HG03342 (cell line): Measurements from ENCODE around the gene PAQR7.
A peak's percentile ranks its signal among the peaks of the same experiment; 100 is the strongest.

ENCODE experiments used
- ATAC-seq: cut with Tn5 transposase; IDR thresholded peaks from one replicate; pipeline ENCODE4 v1.9.1; 2021; ENCODE audit warnings: mild to moderate bottlenecking, moderate library complexity; ENCODE audit not compliant: unreplicated experiment

Gene PAQR7

DNA sequence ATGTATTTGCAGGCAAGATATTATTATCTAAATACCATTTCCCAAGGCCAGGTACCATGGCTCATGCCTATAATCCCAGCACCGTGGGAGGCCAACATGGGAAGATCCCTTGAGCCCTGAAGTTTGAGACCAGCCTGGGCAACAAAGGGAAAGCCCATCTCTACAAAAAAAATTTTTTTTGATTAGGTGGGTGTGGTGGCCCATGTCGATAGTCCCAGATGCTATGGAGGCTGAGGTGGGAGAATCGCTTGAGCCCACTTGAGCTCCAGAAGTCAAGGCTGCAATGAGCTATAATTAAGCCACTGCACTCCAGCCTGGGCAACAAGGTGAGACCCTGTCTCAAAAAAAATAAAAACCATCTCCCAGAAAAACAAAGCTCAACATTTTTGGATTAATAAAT is 28.5 kb upstream of the PAQR7 start:
- ATAC-seq: no peak

DNA sequence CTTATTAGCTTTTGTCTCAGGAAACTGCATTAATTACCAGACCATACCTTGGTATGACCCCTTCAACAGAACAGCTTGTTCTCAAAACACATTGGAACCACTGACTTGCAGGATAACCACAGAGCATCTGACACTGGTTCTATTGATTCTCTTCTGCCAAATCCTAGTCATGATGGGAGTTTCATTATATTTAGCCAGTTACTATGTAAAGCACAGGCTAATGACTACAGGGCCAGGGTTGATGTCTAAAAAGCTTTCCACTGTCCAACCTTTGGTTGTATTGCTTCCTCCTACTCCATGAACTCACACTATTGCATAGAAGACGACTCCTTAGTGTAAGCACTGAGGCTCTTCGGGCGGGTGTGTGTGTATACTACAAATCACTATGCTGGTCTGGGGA is 27.0 kb upstream of the PAQR7 start:
- no peak for ATAC-seq

DNA sequence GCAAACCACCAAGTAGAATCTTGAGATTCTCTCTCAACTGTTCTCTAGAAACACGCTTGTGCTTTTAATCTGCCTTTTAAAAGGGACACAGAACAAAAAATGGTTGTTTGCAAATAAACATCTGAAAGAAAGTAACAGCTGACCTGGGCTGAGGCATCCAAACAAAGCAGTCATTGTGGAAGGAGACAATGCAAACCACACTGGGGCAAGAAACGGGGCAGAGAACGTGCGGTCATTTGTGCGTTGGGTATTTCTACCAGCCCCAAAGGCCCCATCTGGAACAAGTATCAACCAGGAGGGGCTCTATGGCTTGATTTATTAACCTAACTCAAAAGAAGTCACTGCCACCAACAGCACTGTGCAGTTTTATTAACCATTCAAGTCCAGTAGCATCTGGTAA is 24.7 kb upstream of the PAQR7 start:
- ATAC-seq: no peak

DNA sequence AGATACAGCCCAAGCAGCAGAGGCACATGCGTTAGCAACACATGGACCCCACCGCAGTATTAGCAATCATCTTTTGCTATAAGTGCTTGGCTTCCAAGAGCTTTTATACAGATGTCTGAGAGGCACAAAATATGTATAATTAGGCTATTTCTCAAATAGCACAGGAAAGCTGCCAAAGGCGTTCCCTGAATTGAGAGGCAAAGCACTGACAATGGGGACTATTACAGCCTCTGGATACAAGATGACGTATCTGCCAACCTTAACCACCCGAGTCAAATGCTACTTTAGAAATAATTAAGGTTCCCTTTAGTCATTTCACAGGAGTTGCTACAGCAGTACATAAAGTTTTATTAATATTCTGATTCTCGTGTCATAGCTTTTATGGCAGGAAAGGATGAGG is 24.3 kb upstream of the PAQR7 start:
- no peak for ATAC-seq

DNA sequence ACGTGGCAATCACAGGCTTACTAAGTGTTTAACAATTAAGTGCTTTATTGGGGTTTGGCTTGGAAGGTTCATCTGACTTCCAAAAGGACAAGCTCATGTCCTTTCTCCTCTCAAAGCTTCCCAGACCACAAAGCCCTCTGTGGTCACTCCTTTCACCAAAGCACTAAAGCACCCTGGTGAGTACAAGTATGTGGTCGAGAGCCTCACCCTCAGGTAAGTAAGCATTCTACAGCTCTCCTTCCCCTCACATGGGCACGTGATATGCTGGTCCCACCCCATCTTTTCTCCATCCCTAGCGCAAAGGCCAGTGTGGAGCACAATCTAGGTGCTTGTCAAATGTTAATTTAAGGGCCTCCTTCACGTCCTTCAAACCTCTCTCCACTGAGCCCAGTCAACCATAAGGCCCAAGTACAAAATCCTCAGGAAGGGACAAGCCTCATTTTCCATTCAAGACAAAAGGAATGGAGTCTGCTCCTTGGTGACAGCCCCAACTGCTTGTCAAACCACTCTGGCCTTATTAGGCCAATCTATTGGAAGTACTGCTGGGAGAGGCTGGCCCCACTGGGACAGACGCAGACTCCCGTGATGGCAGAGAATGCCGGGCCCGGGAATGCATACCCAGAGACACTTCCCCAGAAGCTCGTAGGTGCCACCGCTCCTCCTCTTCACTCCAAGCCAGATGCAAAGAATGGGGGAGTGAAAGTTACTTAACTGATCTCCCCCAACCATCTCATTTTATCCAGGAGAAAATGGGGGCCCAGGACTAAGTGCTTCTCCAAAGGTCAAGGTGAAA is 22.9 kb upstream of the PAQR7 start:
- no peak for ATAC-seq

DNA sequence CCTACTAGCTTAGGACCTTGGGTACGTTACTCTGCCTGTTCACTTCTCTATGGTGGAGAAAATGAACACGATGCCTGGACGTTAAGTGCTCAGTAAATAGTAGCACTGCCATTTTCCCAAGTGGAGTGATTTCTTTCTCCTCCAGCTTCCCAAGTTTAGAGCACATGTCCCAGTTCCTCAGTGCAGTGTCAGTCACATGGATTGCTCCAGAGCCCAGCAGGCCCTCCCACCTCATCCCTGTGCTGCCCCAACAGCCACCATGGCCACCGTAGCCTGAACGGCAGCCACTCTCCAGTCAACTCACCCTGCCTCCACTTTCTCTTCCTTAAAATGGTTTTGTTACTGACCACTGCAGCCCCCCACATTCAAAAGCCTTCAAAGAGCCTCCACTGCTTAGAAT is 22.2 kb upstream of the PAQR7 start:
- no peak for ATAC-seq

DNA sequence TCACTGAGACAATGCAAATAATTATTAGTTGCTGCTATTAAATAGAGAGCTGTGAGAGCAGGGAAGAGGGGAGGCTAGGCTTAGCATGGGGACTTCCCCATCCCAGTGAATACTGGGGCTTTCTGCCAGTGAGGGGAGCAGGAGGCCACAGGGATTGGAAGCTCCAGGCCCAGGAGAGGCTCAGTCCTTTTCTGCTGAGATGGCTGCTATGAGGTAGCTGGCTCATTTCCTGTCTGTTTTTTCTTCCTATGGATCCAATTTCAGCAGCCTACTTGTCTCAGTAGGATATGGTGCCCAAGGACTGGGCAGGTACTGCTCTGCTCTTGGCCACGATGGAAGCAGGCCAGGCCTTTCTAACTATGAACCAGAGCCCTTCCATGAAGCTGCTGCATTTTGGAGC is 20.8 kb upstream of the PAQR7 start:
- ATAC-seq: no peak

DNA sequence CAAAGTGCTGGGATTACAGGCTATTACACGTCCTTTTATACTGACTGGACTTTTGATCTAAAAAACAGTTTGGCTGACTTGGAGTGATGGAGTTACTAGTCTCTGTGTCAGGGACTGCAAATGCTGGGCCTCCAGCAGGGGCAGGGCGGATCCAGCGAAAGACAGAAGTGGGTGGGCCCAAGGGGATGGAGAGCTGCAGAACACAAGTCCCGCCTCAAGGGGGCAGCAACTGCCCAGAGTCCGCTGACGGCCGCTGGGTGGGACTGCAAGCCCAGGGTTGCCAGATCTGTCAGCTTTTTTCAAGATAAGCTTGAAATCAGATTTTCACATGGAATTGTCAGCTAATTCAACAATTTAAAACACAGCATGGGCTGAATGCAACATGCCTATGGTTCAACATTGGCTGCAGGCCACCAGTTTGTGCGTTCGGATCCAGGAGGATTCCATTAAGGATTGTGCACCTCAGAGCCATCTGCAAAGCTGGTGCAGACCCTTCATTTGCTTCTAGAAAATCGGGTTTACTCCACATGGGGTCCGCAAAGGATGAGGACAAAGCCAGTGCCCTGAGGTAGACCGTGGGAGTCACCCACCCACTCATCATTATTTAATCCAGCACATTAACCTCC is 20.0 kb upstream of the PAQR7 start:
- peak; percentile 90 for ATAC-seq

DNA sequence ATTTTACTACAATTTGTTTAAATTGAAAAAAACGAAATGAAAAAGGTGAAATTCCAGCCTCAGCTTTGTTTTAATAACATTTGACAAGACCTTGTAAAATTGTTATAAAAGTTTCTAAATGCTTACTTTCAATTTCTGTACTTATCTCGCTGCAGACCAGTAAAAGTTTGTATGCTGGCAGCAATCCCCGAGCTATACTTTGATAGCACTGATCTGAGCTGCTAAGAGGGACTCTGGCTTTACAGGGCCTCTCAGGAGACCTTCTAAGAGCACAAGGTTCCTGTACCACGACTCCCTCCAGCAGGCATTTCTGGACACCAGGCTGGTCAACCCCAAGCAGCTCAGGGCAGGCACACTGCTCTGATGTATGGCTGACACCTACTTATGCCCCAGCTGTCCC is 17.6 kb upstream of the PAQR7 start:
- no peak for ATAC-seq

DNA sequence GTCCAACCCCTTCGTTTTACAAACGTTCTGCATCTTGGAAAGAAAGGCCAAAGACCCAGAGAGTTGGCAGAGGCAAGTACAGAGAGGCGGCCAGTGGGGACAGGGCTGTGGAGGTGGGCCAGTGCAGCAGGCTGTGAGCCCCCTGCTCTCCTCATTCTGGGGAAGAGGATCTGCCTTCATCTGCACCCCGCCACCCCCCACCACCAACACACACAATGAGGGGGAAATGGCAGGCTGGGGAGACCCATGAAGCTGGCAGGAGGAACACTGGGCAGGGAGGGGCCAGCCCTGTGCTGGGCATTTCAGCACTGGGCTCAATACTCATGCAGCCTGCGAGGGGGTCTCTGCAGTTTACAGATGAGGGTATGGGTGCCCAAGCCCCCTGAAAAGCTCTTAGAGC is 16.1 kb upstream of the PAQR7 start:
- no peak for ATAC-seq

DNA sequence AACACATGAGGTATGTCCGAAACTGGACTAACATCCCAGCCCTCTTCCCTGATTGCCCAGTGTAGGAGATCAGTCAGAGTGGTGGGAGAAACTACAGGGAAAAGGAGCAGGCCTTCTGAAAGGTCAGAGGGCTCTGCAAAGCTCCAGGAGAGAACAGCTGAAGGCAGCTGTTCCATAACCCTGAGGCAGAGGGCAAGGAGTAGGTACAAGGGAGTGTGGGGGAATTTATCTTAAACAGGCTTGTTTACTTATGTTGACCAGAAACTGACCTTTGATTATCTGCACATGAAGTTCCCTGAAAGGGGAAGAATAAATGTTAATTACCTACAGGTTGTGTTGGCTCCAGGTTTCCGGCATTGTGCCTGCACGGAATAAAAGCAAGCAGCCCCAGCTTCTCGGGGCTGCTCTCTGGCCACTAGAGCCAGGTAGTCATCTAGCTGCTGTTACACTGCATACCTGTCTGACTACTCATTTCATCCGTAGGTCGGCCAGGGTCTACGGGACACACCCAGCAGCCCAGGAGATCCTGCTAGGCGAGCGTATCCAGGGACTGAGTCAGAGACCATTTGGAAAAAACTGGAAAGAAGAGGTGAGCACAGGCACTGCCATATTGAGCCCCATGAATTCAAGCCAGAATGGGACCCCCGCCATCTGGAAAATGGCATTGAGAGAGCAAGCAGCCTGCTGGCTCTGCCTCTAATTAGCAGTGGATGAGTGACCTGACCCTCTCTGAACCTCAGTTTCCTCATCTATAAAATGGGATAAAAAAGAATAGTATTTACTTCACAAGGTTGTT is 14.9 kb upstream of the PAQR7 start:
- ATAC-seq: no peak

DNA sequence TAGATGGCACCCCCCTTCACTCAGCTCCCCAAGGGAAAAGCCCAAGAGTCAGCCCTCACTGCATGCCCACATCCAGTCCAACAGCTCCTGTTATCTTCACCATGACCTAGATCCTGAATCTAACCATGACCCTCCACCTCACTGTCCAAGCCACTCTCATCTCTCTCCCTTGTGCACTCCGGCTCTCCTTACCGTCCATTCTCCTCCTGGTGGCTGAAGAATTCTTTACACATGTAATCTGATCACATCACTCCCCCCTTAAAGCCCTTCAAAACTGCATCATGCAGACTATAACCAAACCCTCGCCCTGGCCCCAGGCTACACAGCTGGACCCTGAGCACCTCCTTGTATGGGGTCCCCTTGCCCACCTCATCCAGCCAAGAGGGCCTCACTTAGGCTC is 14.0 kb upstream of the PAQR7 start:
- ATAC-seq: no peak

DNA sequence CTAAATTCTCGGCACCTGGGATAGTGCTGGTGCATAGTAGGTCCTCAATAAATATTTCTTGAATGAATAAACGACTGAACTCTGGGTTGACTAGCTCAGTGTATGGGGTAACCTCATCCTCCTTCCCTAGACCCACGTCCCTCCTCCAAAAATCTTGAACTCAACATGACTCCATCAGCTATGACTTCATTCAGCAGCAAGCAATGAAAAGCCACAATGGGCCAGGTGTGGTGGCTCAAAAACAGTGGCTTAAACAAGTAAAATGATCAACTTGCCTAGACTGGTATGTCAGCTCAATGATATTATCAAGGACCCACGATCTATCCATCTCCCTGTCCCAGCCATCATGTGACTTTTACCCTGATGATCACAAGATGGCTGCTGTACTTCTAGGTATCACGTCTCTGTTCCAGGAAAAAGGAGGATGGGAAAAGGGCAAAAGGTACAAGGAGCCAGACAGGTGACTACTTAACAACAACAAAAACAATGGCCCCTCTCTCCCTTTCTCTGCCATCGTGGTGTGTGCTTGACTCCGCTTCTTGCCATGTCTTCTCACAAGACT is 13.0 kb upstream of the PAQR7 start:
- no peak for ATAC-seq

DNA sequence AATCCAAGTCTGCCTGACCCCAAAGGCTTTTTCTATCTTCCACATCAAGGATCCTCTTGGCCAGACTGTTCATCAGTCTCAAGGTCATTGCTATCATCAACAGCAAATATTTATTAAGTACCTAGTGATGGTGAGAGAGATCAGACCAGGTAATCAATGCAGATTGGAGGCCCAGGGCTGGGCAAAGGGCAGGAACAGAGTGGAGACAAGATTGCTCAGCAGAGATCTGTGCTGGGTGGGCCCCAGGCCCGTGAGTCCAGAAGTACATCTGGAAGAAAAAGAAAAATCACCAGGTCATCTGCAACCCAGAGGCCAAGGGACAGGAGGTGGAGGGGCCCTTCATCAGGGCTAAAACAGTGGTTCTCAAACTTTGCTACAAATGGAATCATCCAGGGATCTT is 10.1 kb upstream of the PAQR7 start:
- no peak for ATAC-seq

DNA sequence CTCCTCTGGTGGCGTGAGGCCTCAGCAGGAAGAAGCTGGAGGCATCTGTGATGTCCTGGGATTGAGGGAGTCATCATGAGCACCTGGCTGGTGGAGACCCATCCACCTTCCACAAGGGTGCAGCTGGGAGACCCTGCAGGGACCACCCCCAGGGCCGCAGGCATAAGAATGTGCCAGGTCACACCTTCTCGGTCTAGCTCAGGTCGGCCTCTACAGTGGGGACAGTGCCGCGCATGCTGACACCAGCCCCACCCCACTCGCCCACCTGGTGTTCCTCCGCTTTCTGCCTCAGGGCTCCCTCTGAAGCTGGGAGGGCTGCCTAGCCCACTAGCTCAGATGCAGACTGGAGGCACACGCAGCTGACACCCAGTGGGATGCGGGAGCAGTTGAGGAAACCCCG is 5.8 kb upstream of the PAQR7 start:
- ATAC-seq: no peak

DNA sequence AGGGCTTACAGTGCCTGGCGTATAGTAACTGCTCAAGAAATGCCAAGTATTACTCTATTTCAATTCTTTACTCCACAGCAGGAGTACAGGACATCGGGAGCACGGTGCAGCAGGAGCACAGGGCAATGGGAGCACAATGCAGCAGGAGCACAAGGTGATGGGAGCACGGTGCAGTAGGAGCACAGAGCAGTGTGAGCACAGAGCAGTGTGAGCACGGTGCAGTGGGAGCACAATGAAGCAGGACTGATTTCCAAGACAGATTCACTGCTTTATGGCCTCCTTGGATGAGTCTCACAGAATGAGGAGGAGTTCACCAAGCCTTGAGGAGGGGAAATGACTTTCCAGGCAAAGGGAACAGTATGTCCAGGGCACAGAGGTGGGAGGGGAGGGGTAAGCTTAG is 5.0 kb upstream of the PAQR7 start:
- no peak for ATAC-seq

DNA sequence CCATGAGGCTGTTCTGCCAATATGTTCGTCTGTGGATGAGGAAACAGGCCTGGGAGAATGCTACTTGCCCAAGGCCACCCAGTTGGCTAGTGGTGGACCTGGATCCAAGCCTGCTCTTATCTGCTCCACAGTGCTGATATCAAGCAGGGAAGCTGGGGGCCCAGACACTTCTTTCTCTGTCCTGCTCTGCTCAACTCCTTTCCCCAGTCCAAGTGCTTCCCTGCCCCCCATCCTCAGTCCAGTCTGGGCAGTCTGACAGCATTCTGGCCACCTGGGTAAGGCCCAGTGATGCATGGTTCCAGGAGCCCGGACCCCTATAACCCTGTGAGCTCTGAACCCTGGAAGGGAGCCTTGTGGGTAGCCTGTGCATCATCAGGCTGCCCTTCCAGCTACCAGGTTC is 4.2 kb upstream of the PAQR7 start:
- ATAC-seq: no peak

DNA sequence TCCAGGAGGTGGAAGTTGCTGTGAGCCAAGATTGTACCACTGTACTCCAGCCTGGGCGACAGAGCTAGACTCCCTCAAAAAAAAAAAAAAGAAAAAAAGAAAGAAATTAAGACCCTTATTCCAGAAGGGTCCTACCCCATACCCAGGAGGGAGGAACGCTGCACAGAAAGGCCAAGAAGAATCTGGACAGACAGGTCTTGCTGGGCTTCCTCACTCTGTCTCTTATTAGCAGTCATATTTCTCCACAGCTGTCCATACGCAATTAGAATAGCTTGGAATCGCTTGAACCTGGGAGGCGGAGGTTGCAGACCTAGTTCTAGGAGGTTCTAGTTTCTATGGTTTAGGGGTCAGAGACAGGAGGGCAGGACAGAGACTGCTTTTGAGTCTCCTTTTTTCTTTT is 3.2 kb upstream of the PAQR7 start:
- no peak for ATAC-seq

DNA sequence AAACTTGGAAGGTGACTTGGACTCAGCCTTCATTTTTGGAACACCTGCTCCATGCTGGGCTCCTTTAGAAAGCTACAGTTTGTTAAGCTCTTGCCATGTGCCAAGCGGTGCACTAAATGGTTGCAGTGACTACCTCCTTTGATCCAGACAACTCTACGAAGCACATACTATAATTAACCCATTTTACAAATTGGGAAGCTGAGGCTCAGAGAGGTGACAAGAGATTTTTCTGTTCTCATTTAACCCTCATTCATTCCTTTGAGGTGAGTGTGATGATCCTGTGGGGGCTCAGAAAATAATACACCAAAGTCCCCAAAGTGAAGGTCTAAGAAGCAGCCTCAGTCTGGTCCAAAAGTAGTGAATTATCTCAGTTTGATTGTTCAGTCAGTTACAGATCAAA is 1.6 kb upstream of the PAQR7 start:
- no peak for ATAC-seq

DNA sequence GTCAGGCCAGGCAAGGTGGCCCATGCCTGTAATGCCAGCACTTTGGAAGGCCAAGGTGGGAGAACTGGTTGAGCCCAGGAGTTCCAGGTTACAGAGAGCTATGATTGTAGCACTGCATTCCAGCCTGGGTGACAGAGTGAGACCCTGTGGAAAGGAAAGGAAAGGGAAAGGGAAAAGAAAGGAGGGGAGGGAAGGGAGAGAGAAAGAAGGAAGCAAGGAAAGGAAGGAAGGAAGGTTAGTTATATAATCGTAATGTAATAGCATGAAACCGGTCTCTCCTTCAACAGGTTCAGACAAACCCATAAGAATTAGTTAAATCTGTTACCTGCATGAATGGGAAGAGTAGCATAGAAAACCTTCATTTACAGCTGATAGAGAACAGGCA is 1.2 kb upstream of the PAQR7 start:
- no peak for ATAC-seq

DNA sequence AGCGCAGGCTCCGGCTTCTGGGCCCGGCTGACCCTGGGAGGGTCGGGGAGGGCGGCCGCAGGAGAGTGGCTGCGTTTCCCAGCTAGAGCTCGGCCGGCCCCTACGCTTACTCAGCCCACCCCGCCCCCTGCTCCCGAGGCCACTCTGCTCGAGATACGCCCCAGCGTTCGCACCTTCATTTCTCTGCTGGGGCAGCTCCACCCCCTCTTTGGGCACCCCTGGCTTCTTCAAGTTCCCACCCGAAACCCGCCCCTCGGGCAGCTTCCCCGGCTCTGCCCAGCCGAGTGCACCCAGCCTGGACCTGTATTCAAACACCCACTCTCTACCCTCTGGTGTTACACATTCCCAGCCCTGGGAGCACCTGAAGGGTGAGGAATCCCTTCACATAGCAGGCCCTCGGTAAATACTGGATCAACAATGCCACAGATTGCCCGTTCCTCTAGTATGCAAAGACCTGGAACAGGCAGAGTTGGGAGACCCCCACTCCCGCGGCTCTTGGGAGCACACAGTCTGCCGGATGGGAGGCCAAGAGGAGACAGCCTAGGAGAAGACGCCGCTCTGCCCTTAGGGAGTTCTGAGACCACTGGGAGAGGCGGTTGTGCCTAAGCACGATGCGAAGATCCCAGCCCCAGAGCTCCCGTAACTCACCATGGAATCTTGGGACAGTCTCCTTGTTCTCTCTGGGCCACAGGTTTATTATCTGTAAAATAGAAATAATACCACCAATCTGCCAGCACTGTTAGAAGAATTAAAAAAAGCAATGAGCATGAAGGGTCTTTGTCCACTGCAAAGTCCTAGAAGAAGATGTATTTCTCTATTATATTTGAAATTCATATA is 566 bp upstream of the PAQR7 start:
- ATAC-seq: no peak
